GM19463 (cell line): ENCODE data around the gene PTPRQ.

Experiments
- ATAC-seq: cut with Tn5 transposase; IDR thresholded peaks from one replicate; pipeline ENCODE4 v1.9.1; 2021; ENCODE audit warnings: mild to moderate bottlenecking, moderate library complexity; ENCODE audit not compliant: unreplicated experiment

Gene PTPRQ

DNA sequence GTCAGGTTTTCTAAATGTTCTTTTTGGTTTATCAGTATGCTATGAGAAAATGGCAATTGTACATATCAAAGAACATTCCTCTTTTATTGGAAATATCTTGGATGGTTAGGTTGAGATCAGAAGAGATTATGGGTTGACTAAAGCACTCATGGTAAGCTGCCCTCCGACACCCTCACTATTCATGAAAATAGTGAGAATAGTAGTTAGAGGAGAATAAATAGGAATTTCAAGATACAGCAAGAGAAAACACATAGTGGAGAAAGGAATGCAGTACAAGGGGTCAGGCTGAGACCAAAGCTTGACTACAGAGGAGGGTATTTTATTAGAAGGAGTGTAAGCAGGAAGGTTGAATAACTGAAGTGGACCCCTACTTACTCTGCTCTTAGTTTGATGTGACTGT, 112.5 kb downstream of the PTPRQ start:
- ATAC-seq = no peak

GRCh38 chr12:80559766-80560165, 115.7 kb downstream of the PTPRQ start:
- no peak for ATAC-seq

- no peak for ATAC-seq
Observed at GRCh38 chr12:80565271-80565670, 121.2 kb downstream of the PTPRQ start.

- no peak for ATAC-seq
Observed at GRCh38 chr12:80567401-80567800, 123.4 kb downstream of the PTPRQ start.

DNA sequence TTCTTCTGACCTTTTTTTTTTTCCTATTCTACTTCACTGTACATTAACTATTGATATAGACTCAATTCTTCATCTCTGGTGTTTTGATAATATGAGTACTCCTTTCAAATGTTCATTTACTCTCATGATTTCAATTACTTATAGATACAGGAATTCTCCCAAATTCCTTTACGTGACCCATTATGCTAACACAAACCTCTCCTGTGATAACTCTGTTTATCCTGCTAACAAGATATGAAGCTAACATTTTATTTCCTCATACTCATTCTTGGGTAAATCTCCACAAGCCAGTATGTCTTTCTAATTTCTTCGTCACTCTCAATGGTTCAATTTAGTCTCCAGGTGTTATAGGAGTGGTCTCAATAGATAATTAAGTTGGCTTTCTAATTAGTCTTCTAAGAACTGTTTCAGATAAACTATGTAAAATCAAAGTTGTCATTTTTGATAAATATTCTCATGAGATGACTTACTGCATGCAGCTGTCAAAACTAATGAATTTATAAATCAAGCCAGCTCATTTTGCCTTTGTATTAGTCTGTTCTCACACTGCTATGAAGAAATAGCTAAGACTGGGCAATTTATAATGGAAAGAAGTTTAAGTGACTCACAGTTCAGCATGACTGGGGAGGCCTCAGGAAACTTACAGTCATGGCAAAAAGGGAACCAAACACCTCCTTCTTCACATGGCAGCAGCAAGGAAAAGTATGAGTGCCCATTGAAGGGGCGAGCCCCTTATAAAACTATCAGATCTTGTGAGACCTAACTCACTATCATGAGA, 132.8 kb downstream of the PTPRQ start:
- ATAC-seq = no peak

GRCh38 chr12:80580254-80580653, 136.2 kb downstream of the PTPRQ start:
- ATAC-seq = no peak

DNA sequence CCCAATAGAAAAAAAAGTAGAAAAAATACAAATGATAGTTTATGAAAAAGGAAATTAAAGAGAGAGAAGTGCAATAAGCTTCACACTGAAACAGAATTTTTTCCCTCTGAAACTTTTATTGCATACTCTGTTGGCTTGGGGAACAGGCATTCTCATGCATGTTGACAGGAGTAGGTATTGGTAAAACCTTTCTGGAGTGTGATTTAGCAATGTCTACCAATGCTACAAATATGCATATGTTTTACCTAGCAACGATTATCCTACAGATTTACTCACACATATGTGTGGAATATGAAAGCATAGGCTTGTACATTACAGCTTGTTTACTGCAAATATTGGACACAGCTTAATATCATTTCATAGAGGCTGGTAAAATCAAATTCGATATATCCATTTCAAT, 137.7 kb downstream of the PTPRQ start:
- ATAC-seq = no peak

DNA sequence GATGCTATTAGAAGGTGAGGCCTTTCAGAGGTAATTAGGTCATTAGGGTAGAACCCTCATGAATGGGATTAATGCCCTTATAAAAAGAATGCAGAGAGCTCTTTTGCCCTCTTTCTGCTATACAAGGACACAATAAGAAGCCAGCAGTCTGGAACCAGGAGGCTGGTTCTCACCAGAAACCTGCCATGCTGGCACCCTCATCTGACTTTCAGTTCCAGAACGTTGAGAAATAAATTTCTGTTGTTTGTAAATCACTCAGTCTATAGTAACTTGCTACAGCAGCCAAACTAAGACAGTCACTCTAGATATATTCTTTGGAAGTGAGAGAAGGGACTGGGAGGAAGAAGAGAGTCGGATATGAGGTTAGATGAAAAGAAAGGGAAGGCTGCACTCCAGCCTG, 138.4 kb downstream of the PTPRQ start:
- ATAC-seq = no peak

- ATAC-seq = no peak
Observed at GRCh38 chr12:80589077-80589476, 145.0 kb downstream of the PTPRQ start.

GRCh38 chr12:80590085-80590484, 146.1 kb downstream of the PTPRQ start:
- no peak for ATAC-seq

DNA sequence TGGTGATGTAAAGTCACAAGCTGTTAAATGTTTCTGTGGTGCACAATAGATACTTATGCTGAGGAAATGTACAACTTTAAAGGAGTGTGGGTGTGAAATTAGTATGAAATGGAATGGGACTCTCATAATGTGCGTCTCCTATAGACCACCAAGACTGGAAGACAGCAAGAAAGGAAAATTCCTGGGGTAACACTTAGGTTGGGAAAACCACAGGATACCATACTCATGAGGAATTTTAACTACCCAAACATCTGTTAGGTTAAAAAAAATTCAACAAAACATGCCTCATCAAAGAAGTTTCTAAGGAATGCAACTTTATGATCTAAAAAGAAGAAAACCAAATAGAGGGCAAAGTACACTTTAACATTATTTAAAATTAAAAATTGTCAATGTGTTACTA, 149.7 kb downstream of the PTPRQ start:
- ATAC-seq = no peak

- ATAC-seq = no peak
Observed at GRCh38 chr12:80596509-80596908, 152.5 kb downstream of the PTPRQ start.

- ATAC-seq = no peak
Observed at GRCh38 chr12:80598004-80598606, 154.1 kb downstream of the PTPRQ start.

GRCh38 chr12:80602455-80602854, 158.4 kb downstream of the PTPRQ start:
- no peak for ATAC-seq

DNA sequence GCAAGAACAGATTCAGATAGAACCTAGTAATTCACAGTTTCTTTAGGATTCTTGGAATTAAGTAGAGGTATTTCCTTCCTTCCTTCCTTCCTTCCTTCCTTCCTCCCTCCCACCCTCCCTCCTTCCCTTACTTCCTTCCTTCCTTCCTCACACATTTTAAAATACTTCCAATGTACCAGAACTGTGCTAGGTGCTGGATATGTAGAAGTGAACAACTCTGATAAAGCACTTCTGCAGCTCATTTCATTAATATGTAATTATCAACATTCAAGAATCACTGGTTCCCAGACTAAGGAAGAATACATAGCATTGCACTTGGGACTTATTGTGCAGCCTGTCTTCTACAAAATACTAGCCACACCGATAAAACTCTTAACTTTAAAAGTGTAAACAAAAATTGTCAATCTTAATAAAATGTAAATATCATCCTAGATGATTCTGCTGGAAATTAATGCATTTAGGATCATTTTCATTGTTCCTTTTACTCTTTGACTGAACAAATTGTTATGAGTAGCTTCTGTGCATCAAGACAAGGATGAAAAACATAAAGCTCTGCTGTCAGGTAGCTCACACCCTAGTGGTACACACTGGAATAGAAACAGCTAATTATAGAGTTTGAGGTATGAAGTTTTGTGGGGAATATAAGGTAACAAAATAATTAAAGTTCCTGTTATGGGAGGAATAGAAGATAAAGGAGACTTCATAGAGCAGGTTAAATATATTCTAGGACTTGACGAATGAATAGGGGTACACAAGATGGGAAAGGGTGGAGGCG, 163.5 kb downstream of the PTPRQ start:
- no peak for ATAC-seq

DNA sequence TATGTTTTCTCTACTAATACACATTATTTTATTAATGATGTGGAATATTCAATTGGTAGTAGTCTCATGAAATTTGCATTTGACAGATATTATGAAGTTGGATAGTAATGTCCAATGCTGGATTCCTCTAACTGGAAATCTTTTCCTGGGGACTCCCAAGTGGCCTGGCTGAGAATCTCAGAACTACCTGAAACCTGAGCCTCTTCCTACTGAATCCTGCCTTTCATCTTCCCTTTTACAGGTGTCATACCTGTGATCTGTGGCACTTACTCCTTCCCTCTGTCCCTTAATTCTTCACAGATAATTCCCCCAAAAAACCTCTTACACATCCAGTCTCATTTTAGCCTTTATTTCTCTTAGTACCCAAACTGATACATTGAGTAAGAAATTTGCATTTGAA, 173.7 kb downstream of the PTPRQ start:
- ATAC-seq = no peak

DNA sequence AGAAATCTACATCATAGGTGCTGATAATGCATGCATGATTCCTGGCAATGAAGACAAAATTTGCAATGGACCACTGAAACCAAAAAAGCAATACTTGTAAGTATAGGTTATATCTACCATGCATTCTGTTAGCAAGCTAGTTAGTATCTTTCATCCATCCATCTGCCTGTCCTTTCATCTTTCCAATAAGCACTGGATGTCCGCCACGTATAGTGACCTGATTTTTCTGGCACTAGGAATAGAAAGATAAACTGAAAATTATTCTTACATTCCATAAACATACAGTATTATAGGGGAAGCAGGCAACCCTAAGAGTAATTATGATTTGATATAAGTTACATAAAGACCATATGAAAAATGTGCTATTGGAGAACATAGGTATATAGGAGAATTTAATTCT, 176.2 kb downstream of the PTPRQ start:
- no peak for ATAC-seq

GRCh38 chr12:80622271-80622670, 178.2 kb downstream of the PTPRQ start:
- no peak for ATAC-seq

DNA sequence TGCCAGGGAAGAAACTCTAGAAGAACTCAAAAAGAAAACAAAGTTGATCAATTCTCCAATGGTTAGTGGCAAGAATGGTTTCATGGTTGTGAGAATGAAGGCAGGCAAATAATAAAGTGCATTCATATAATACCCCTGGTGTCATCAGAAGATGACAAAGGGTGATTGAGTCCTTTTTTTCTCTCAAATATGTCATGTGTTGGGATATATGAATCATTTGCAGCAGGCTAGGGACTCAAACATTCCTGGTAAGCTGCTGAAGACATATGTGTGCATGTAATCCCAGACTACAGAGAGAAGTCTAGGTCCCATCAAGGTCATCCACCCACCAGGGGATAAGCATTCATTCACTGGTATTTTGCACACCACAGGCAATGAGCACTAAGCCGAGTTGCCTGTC, 181.0 kb downstream of the PTPRQ start:
- no peak for ATAC-seq

GRCh38 chr12:80625901-80626300, 181.9 kb downstream of the PTPRQ start:
- ATAC-seq = no peak

DNA sequence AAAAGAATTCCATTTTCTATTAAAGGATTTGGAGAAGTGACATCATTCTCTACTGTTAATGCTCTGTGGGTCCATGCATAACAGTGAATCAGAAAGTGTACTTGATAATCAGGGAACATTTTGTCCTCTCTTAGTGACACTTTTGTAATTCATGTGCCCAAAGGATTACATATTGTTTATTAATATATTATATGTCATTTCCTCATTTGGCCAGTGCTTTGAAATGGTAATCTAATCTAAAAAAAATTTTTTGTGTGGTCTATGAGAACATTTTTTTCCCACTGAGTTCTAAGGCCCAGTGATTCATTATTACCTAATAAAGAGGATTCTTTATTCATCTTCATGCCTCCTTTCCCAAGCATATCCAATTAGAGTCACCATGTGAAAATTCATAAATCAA, 183.7 kb downstream of the PTPRQ start:
- no peak for ATAC-seq

GRCh38 chr12:80632835-80633234, 188.8 kb downstream of the PTPRQ start:
- ATAC-seq = no peak
